Amygdala (tissue), 56 donors: ENCODE results near the gene DNMT3A.

Experiments used
- DNase-seq, 56 donors: peaks; one replicate each; lab custom pipeline; 2025; lab: John Stamatoyannopoulos, UW

The DNMT3A gene

GRCh38 chr2:25309402-25309801, 32.3 kb downstream of the DNMT3A start:
- DNase-seq = peak in 31 of 56 donors; percentile 16 to 72 (median 47)

DNA sequence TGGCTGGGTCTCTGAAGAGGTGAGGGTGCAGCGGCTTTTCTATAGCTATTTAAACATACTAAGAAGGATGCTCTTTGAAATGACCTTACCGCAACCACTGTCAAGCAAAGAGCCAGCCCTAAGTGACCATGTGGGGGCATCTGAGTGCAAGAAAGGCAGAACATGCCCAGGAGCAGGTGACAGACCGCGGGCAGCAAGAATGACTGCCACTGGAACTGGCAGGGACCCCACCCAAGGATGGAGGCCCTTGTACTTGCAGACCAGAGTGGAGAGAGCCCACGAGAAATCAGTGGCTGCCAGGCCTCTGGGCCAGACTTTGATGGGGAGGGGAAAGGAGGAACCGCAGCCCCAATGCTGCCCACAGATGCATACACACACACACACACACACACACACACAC, 33.1 kb downstream of the DNMT3A start:
- peak in 10 of 56 donors; percentile 28 to 59 (median 40) for DNase-seq

- DNase-seq = peak in 8 of 56 donors; percentile 19 to 62 (median 34)
Measured at GRCh38 chr2:25307949-25308557, 33.7 kb downstream of the DNMT3A start.

GRCh38 chr2:25306777-25307368, 34.9 kb downstream of the DNMT3A start:
- DNase-seq = peak in 1 of 56 donors; percentile 43

- DNase-seq = peak in 37 of 56 donors; percentile 15 to 74 (median 45)
Measured at GRCh38 chr2:25305775-25306174, 36.0 kb downstream of the DNMT3A start.

GRCh38 chr2:25304826-25305596, 36.7 kb downstream of the DNMT3A start:
- DNase-seq = no peak

GRCh38 chr2:25304321-25304720, 37.4 kb downstream of the DNMT3A start:
- DNase-seq = peak in 3 of 56 donors; percentile 21 to 26 (median 24)

DNA sequence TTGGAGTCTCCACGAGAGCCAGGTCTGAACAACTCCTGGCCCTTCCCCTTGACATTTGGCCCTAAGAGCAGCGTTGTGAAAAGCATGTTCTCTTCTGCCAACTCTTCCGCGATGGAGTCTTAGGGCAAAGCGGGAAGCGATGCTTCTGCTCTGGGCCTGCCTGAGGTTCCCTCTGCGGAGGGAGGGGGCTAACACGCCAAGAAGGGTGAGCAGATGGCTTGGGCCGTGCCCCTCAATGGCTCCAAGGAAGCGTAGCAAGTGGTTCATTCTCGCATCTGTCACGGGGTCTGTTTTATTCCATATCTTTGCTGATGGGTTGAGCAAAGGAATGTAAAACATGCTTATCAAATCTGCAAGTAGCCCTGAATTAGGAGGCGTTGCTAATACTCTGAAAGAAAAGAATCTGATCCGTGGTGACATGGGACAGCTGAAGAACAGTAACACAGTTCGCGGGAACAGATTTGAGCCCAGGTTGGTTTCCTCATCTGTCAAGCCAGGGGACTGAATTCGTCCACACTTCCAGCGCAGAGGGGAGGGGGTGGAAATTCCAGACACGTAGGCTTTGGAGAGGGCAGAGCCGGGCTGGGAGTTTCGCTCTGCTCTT, 38.0 kb downstream of the DNMT3A start:
- DNase-seq = no peak

DNA sequence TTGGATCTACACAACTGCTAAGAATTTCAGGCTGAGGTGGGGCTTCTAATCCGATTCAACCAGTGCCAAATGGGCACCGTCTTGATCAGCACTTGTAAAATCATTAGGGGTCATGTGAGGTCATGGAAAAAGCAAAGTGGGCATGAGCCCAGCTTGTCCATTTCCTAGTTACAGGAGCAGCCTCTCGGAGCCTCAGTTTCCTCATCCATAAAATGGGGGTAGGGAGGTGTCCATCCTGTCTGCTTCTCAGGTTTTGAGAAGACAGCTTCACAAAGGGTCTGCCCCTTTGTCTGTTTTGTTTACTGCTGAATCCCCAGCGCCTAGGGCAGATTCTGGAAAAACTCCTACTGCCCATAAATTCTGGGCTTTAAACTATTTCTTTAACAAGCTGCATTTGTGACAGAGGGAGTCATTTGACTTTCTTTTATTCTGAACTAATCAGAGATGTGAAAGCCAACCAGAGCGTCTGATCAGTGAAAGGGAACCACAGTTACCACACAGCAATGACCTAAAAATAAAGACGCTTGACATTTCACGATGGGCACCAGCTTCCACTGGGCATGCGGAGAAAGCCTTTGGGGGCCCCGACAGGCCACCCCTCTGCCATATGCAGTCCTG, 38.9 kb downstream of the DNMT3A start:
- no peak for DNase-seq

DNA sequence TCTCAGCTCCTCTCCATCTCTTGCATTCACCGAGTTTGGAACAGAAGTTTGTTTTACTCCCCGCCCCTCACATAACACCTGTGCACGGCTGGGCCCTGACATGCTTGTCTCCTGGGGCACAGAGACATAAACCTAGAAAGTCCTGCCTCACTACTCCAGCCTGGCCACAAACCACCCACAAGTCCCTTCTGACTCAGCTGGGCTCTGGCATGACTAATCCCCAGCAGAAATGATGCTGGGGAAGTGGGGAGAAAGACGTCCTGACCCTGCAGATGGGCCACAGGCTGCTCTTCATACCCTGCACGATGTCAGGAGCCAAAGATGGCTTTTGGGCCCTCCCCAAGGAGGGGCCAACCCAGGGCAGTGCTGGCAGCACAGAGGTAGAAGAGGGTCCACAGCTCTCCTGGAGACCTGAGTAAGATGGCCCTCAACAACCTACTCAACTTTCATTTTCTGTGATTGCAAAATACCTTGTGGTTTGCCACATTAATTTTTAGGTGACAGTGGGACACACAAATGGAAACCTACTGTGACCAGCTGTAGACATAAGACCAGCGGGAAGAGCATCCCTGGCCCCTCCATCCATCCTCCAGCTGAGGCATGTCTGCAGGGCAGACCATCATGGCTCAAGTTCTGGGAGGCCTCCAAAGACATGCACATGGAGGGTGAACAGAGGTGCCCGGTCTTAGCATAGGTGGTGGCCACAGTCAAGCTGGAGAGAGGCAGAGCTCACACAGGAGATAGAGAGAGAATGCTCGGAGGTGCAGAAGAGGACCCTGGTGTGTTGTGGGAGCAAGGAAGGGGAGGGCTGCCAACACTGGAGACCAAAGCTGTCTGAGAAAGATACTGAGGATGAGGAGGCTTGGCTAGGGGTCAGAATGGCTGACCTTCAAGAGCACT, 40.0 kb downstream of the DNMT3A start:
- DNase-seq = peak in 3 of 56 donors; percentile 24 to 37 (median 29)

- no peak for DNase-seq
Measured at GRCh38 chr2:25300001-25300400, 41.7 kb downstream of the DNMT3A start.

DNA sequence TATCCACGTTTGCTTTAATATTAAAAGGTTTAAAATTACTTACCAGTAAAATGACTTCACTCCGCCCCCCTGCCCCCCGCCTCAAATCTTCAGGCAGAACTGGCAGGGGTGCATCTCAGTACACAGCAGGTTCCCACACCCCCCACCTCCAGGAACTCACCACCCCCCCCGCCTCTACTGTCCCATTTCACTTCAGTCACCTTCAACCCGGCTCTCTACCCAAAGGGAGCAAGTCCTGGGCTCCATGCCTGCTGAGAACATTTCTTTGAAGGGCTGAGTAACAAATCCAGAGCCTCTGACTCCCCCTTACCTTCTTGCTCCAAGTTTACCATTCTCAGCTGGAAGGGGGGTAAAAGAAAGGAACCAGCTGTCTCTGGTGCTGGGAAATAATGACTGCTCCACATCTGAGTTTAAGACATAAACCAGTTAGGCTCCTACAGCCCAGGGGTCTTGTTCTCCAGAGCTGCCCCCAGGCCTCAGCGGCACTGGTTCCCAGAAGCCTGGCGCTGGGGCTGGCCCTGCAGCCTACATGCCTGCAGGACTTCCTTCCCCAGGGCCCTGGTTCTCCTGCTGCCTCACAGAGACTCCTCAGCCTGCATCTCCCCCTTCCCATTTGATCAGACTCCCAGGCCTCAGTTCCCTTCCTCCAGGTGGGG, 42.8 kb downstream of the DNMT3A start:
- DNase-seq = no peak

DNA sequence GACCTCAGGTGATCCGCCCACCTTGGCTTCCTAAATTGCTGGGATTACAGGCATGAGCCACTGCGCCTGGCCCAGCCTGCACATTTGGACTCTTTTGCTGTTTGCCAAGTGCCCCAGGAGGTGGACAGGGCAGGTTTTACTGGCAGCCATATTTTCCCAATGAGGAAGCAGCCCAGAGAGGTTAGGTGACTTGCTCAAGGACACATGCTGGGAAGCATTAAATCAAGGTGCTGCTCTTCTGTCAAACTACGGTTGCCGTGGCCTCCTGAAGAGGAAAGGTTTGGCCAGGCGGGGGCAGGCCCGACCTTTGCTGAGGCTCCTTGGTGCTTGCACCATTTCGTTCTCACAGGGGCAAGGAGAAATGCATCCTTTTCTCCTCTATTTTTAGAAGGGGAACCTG, 44.0 kb downstream of the DNMT3A start:
- no peak for DNase-seq

- no peak for DNase-seq
Measured at GRCh38 chr2:25295621-25296020, 46.1 kb downstream of the DNMT3A start.

- peak in 44 of 56 donors; percentile 29 to 78 (median 60) for DNase-seq
Measured at GRCh38 chr2:25294573-25295462, 46.9 kb downstream of the DNMT3A start.

DNA sequence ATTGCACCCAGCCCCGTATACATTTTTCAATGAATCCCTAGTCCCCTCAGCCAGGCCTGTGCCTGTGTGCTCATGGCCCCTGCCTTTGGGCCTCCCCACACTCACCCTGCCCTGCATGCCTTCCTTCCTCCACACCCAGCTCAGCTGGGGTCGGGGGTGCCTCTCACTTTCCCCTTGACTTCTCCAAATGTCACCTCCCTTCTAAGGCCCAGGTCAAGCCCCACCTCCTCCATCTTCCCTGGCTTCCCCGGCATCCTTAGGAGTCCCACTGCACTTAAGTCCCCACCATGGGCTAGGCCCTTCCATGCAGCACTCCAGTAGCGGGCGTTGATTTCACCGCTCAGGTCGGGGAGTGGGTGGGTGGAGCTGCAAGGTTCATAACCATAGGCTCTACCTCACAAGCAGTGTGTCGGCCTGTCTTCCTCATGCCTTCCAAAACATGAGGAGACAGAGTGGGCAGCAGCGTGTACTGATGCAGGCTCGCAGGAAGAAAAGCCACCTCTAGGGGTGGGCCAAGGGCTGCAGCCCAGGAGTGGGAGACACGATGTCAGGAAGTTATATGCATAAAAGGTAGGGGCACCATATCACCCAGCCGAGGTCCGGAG, 47.7 kb downstream of the DNMT3A start:
- no peak for DNase-seq

DNA sequence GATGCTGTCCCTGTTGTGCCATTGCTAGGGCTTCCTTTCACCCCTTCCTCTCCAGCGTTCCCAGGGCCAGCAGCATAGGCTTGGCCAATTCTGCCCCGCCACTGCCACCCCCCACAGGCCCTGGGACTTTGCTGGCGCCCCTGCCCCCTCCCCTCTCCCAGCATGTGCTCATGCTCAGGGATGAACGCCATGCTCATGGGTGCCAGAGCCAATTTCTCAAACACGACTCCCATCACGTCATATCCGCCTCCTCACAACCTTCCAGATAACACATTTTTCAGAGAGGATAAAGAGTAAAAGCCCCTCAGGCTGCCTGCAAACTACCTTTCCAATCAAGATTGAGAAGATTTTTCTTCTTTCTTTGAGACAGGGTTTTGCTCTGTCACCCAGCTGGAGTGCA, 48.6 kb downstream of the DNMT3A start:
- DNase-seq = no peak

DNA sequence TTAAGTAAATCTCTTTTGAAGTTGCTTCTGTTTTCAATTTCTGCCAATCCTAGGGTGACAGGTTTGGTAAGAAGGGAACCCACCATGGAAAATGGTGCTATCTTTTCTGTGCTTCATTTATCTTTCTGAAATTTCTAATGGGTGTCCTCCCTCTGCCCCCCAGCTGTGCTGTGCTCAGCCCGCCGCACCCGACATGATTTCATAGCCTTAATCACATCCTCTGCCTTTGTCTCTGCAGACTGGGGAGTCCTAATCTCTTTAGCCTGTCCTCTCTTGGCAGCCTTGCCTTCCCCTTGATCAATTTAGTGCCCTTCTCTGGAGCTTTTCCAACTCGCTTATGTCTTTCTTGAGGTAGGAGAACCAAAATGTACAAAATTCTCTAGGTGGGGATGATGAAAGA, 49.3 kb downstream of the DNMT3A start:
- no peak for DNase-seq
